Erythroblast (primary cell): ENCODE results near the gene SHD.
"Not testable (repeated sequence)": the region's sequence is repeated elsewhere in the genome, so short reads cannot be mapped to it uniquely, and the experiment has no call there.

Source experiments
- DNase-seq, 2 experiments: peaks; one replicate each; lab custom pipeline; 2025; lab: John Stamatoyannopoulos, UW
- GATA1 ChIP-seq: IDR thresholded peaks from 2 replicates; pipeline ENCODE4 v1.6.1; 2011; ENCODE audit warnings: low read depth, mild to moderate bottlenecking, control low read depth, low read length, moderate library complexity
- POLR2A ChIP-seq: IDR thresholded peaks from 2 replicates; pipeline ENCODE4 v1.6.1; 2011; ENCODE audit warnings: mild to moderate bottlenecking, low read length

SHD gene, protein sequence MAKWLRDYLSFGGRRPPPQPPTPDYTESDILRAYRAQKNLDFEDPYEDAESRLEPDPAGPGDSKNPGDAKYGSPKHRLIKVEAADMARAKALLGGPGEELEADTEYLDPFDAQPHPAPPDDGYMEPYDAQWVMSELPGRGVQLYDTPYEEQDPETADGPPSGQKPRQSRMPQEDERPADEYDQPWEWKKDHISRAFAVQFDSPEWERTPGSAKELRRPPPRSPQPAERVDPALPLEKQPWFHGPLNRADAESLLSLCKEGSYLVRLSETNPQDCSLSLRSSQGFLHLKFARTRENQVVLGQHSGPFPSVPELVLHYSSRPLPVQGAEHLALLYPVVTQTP

DNA sequence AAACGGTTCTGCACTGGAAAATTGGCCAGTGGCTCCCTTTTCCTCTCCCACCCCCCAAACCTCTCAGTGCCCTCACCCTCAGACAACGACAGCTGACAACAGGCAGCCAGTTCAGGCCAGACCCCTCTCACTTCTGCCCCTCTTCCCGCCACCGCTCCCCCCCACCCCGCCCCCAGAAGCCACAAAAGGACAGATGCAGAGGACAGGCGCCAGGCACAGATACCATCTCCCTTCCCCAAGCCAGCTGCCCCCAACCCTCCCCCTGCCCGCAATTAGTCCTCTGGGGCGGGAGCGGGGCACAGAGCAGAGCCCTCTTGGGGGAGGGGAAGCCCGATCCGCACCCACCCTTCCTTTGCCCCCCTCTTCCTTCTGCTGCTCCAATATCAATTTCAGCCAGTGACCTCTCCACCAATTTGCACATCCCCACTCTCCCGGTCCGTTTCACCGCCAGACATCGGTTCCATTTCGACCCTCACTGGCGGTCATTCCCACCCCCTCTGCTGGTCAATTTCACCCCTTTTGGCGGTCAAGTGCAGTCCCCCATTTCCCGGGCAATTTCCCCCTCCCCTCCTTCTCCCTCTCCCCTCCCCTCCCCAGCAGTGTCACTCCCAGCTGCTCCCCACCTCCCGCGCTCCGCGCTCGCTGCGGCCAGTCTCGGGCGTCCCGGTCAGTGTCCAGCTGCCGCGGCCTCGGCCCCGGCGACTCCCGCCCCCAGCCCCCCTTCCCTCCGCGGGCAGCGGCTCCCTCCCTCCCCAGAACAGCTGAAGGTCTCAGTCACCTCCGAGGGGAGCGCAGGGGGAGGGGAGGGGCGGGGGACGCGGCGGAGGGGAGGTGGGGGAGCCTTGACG lies at the start of gene SHD:
TSS of gene SHD (plus strand) at position 848 of the 848 bp plus-strand sequence. CDS start 798 bp downstream, outside the sequence.
- no peak for DNase-seq
- TF ChIP-seq POLR2A: no peak
- TF ChIP-seq GATA1: no peak

DNA sequence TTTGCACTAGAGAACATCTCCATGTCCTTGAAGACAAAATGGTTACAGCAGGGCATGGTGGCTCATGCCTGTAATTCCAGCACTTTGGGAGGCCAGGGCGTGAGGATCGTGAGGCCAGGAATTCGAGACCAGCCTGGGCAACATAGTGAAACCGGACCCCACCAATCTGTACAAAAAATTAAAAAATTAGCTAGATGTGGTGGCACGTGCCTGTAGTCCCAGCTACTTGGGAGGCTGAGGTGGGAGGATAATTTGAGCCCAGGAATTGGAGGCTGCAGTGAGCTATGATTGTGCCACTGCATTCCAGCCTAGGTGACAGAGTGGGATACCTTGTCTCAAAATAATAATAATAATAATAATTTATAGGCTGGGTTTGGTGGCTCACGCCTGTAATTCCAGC lies 48.8 kb upstream of the SHD start:
- not testable (repeated sequence) for DNase-seq

DNA sequence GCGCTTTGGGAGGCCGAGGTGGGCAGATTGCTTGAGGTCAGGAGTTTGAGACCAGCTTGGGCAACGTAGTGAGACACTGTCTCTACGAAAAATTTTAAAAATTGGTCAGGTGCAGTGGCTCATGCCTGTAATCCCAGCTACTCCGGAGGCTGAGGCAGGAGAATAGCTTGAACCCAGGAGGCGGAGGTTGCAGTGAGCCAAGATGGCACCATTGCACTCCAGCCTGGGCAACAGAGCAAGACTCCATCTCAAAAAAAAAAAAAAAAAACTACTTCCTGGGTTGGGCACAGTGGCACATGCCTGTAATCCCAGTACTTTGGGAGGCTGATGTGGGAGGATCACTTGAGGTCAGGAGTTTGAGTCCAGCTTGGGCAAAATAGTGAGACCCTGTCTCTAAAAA lies 47.5 kb upstream of the SHD start:
- not testable (repeated sequence) for DNase-seq

DNA sequence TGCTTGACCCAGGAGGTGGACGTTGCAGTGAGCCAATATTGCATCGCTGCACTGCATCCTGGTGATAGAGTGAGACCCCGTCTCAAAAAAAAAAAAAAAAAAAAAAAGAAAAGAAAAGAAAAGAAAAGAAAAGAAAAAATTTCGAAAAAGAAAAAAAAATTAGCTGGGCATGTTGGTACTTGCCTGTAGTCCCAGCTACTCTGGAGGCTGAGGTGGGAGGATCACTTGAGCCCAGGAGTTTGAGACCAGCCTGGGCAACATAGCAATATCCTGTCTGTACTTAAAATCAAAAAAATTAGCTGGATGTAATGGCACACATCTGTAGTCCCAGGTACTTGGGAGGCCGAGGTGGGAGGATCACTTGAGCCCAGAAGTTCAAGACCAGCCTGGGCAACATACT lies 46.9 kb upstream of the SHD start:
- not testable (repeated sequence) for DNase-seq

DNA sequence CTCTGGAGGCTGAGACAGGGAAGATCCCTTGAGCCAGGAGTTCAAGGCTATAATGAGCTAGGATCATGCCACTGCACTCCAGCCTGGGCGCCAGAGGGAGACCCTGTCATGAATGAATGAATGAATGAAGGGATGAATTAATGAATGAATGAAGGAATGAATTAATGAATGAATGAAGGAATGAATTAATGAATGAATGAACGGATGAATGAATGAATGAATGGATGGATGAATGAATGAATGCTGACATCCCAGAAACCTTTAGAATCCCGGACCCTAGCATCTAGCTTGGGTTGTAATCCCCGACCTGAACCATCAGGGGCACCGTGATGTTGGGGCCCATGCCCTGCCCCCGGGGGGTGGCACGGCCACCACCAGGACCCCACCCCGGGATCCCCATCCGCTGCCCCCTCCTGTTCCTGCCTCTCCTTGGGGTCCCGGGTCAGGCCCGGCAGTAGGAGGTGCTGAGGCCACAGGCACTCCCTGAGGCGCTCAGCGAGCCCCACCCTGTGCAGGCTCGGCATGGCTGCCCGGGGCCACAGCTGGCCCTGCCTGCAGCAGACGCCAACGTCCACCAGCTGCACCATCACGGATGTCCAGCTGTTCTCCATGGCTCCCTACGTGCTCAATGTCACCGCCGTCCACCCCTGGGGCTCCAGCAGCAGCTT lies 46.3 kb upstream of the SHD start:
- TF ChIP-seq POLR2A: no peak
- no peak for DNase-seq

DNA sequence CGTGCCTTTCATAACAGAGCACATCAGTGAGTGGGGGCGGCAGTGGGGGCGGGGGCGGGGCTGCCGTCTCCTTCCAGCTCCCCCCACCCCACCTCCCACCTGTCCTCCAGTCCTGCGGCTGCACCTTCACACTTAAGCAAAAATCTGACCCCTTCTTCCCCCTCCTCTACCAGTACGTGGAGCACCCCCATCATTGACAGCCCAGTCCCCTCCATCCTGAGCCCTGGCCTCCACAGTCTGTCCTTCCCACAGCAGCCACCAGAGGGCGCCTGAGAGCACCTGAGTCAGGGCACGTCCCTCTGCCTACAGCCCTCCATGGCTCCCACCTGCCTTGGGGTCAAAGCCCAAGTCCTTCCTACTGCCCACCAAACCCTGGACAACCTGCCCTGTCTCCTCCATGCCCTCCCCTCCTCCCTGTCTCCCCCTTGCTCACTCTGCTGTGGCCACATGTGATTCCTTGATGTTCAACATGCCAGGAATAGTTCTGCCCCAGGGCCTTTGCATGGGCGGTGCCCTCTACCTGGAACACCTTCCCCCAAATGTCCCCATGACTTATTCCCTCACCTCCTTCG lies 45.7 kb upstream of the SHD start:
- TF ChIP-seq GATA1 (no peak), POLR2A (no peak)
- peak in 1 of 2 experiments; percentile 76 for DNase-seq

DNA sequence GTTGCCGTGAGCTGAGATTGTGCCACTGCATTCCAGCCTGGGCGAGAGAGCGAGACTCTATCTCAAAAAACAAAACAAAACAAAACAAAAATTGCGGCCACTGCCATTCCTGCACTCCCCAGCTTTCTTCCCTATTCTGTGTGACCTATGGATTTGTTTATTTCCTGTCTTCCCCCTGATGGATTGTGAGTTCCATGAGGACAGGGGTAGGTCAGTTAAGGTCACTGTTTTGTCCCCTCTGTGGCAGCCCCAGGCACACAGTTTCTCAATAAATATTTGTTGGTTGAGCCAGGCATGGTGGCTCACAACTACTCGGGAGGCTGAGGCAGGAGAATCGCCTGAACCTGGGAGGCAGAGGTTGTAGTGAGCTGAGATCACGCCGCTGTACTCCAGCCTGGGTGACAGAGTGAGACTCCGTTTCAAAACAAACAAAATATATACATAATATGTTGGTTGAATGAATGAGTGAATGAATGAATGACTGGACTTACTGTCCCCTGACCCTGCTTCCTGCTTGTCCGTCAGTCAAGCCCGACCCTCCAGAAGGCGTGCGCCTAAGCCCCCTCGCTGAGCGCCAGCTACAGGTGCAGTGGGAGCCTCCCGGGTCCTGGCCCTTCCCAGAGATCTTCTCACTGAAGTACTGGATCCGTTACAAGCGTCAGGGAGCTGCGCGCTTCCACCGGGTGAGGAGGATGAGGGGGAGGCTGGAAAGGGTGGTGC lies 44.8 kb upstream of the SHD start:
- no peak for DNase-seq
- TF ChIP-seq GATA1 (no peak), POLR2A (no peak)

DNA sequence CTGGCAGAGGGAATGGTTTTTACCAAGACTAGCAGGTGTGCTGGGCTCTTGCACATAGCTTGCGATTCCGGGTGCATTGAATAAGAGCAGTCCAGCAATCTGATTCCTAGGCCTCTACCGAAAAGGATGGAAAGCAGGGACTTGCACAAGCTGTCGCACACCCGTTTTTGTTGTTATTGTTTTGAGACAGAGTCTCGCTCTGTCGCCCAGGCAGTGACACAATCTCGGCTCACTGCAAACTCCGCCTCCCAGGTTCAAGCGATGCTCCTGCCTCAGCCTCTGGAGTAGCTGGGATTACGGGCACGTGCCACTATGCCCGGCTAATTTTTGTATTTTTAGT lies 44.2 kb upstream of the SHD start:
- TF ChIP-seq POLR2A (no peak), GATA1 (no peak)
- no peak for DNase-seq

DNA sequence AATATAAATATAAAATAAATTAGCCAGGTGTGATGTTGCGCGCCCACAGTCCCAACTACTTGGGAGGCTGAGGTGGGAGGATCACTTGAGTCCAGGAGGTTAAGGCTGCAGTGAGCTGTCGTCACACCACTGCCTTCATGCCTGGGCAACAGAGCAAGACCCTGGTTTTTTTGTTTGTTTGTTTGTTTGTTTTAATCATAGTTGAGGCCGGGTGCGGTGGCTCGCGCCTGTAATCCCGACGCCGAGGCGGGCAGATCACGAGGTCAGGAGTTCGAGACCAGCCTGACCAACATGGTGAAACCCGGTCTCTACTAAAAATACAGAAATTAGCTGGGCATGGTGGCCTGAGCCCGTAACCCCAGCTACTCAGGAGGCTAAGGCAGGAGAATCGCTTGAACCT lies 41.6 kb upstream of the SHD start:
- DNase-seq: not testable (repeated sequence)

DNA sequence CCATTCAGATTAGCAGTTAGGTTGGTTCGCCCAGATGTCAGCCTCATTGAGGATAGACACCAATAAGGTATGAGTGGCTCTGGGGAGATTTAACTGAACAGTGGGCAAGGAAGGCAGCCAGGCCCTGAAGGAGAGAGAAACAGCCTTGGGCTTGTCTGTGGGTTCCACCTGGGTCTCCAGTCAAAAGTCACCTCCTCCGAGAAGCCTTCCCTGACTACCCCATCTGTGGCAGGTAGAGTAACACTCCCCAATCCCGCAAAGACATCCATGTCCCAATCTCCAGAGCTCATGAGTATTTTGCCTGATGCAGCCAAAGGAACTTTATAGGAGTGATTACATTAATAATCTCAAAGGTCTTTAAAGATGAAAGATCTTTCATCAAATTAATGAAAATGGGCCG lies 40.2 kb upstream of the SHD start:
- TF ChIP-seq GATA1: no peak
- TF ChIP-seq POLR2A: no peak
- no peak for DNase-seq

DNA sequence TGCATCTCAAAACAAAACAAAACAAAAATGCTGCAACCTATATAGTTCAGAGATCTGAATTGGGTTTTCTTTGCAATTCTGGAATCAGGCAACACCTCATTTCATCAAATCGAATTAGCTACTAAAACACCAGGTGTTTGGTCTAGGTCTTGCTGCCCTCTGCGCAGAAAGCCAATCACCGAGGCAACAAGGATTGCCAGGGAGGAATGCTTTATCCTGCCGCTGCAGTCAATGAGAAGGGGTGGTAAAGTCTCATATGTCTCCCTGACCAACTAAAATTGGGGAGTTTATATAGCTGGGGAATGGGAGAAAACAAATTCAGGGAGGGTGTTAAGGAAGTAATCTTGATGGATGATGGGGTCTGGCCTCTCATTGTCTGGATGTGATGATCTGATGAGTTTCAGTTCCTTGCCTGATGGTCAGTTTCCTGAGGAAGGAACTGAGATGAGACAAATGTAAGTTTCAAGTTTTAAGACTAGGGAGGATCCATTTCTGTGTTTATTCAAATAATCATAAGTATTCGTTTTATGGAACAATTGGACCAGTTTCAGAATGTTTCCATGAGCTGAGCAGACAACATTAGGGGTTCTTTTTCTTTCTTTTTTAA lies 37.1 kb upstream of the SHD start:
- DNase-seq: no peak
- no peak for TF ChIP-seq GATA1
- TF ChIP-seq POLR2A: no peak

DNA sequence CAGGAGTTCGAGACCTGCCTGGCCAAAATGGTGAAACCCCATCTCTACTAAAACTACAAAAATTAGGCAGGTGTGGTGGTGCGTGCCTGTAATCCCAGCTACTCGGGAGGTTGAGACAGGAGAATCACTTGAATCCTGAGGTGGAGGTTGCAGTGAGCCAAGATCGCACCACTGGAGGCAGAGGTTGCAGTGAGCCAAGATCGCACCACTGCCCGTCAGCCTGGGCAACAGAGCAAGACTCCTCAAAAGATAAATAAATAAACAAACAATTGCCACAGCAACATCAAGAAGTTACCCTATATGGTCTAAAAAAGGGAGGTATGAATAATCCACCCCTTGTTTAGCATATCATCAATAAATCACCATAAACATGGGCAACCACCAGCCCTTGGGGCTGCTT lies 33.1 kb upstream of the SHD start:
- DNase-seq: not testable (repeated sequence)

DNA sequence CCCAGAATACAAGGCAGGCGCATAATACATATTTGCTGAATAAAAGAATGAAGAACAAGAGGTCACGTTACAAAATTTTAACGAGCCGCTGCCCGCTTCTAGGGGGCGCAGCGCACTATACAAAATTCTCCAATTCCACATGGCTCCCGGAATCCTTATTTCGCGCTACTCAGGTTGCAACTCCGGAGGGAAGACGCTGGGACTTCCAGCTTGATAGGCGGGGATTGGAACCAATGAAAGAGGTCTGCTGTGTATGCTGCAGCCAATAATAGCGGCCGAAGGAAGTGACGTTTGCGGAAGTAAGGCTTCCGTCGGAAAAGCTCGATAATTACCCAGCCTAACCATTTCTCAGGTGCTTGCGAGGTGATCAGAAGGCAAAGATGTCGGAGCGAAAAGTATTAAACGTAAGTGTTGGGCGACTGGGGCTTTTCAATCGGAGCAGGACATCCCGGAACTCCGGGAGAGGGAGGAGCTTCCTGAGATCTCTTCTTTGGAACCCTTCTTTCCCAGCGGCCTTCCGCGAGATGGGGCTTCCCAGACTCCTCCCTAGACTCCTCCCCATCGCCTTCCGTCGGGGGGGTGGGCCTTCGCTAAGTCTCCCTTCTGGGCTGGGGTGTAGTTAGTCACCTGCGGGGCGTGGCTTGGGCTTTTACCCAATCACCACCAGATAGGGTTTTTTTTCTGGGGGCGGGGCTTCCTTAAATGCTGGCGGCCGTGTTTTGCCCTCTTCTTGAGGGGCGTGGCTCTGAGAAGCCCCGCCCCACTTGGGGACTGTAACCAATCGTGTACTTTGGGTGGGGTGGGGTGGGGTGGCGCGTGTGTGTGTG lies 32.1 kb upstream of the SHD start, which contains the start of gene YJU2:
TSS of gene YJU2 (plus strand) at position 314 of the 827 bp plus-strand sequence. CDS start at position 381, 67 bp downstream.
- TF ChIP-seq GATA1 (no peak), POLR2A (peak; percentile 89)
- peak; percentile 99 for DNase-seq
